GM21825 (cell line): ENCODE results near the gene BABAM2.
"Not testable (repeated sequence)": the region's sequence is repeated elsewhere in the genome, so short reads cannot be mapped to it uniquely, and the experiment has no call there.

ENCODE experiments used
- ATAC-seq: cut with Tn5 transposase; IDR thresholded peaks from one replicate; pipeline ENCODE4 v1.9.1; 2021; ENCODE audit warnings: mild to moderate bottlenecking, moderate library complexity; ENCODE audit not compliant: unreplicated experiment

BABAM2 gene

DNA sequence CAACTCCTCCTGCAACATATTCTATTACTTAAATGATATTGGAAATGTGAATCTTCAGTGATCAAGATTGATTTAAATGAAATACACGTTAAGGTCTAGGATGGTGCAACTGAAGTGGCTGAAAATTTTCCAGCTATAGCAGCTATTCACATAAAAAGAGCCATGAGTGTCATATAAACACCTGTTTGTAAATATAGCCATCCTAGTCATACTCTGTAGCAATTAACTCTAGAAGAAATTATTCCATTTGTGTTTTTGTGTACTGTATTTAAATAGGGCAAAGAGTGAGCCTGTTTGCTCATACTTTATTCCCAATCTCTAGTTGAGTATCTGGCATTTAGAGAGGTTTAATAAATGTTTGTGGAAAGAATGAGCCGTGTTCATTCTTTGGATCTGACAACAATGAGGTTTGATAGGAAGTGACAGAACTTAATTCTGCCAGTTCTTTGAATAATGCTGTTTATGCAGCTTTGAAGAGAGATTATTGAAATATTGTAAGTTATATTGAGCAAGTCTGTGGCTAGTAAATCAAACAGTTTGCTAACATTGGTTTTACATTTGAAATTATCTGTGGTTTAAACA is 49.7 kb downstream of the BABAM2 start:
- ATAC-seq = no peak

DNA sequence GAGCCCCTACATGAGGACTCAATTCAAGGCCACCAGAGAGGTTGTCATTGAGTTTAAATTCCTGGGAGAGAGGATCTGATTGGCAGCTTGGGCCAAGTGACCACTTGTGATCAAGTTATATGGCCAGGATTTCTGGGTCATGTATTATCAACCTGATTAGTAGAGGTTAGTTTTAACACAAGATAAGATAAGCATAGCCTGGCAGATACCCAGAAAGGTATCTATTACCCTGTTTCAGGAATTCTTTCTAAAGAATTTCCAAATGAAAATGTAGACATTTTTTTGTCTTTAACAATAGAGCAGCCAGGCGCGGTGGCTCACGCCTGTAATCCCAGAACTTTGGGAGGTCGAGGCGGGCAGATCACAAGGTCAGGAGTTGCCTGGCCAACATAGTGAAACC is 50.5 kb downstream of the BABAM2 start:
- no peak for ATAC-seq

DNA sequence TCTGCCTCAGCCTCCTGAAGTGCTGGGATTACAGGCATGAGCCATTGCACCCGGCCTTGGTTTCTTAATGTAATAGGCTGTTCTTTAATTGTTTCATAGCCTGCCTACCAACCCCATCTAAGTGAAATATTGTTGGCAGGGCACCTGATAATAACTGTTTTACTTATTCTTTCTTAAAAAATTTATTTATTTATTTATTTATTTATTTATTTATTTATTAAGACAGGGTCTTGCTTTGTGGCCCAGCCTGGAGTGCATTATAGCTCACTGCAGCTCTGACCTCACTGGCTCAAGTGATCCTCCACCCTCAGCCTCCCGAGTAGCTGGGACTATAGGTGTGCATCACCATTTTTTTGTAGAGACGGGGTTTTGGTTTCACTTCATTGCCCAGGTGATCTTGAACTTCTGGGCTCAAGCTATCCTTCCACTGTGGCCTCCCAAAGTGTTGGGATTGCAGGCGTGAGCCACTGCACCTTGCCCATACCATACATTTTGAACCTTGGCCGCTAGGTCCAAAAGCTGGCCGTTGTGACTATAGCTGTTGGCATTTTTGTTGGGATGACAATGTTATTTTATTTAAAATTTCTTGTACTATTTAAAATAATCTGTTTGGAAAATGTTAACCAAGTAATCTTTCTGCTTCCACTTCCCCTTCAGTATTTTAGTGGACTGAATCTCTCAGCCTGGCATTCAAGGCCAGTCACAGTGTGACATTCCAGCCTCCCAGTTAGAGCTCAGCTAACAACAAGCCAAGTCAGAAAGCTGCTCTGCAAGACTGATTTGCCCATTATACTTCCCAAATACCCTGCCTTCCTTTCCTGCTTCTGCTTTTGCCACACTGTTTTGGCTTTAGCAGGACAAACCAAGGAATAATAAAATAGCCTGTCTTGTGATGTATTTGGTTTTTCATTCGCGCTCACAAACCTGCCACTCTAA is 52.4 kb downstream of the BABAM2 start:
- no peak for ATAC-seq

DNA sequence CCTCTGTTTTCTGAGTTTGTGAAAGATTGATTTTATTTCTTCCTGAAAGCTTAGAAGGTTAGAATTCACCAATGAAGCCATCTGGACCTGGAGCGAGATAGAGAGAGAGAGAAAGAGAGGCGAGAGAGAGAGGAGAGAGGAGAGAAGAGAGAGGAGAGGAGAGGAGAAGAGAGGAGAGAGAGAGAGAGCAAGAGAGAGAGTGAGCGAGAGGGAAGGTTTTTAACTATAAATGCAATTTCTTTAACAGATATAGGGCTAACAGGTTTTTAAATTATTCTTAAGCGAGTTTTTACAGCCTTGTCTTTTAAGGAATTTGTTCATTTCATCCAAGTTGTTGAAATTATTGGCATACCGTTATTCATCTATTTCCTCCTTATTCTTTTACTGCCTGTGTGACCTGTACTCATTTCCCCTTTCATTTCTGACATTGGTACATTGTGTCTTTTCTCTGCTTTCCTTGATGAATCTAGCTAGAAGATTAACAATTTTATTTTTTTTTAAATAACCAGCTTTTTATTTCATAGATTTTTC is 56.1 kb downstream of the BABAM2 start:
- ATAC-seq = no peak

DNA sequence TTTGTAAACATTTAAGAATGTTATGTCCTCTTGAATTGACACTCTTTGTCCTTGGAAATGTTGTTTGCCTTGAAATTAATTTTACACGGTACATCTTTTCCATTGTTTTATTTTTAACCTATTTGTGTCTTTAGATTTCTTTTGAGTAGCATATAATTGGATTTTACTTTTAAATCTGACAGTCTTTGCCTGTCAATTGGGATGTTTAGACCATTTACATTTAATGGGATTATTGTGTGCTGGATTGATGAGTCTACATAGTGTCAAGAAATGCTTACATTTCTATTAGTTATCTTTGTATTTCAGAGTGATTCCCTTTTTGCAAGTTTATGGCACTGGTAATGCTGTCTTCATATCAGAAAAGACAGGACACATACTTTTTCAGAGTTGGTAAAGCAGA is 61.5 kb downstream of the BABAM2 start:
- no peak for ATAC-seq

DNA sequence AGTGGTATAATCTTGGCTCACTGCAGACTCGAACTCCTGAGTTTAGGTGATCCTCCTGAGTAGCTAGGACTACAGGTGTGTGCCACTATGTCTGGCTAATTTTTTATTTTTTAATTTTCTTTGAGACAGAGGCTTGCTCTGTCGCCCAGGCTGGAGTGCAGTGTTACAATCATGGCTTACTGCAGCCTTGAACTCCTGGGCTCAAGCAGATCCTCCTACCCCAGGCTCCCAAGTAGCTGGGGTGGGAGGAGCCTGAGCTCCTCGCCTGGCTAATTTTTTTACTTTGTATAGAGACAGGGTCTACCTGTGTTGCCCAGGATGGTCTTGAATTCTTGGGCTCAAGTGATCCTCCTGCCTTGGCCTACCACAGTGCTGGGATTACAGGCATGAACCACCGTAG is 62.5 kb downstream of the BABAM2 start:
- no peak for ATAC-seq

DNA sequence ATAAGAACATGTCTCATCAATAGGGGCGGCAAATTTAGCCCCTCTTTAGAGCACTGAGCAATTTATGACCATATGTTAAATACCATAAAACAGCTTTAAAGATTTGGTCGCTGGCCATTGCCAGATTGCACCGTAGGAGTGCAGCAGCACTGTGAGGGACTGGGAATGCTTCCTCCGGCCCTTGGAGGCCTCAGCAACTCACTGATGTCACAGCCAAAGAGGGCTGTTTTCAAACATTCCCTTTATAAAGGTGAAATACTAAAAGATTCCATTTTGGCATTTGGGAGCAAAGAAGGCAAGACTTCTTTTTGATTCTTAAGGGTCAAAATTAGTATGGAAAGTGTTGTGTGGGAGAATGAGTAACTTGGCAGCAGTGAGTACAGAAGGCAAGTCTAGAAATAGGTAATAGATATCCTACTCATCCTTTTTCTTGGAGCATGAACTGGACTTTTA is 63.7 kb downstream of the BABAM2 start:
- no peak for ATAC-seq

DNA sequence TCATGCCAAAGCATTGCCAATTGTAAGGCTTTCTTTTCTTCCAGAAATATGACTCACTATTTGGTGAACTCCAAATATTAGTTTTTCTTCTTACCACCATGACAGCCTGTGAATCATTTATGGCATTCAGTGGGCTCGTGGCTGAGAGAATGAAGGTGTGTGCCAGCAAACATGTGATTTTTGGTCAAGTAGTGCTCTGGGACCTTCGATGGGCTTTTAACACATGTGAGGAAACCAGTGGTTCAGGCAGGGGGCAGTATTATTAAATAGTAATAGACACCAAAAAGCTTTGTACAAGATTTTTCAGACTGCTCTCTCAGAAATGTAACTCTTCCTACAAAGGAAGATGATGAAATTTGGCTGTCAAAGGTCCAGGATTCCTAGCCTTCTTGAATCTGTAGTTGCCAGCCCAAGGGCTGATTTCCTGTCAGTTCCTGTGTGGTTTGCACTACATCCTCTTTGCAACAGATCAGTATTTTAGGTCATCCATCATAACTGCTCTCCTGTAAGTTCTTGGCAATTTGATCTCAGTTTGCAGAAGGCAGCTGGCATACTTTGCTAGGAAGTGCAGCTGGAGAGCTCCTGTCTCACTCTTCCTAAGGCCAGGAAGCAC is 64.3 kb downstream of the BABAM2 start:
- no peak for ATAC-seq

DNA sequence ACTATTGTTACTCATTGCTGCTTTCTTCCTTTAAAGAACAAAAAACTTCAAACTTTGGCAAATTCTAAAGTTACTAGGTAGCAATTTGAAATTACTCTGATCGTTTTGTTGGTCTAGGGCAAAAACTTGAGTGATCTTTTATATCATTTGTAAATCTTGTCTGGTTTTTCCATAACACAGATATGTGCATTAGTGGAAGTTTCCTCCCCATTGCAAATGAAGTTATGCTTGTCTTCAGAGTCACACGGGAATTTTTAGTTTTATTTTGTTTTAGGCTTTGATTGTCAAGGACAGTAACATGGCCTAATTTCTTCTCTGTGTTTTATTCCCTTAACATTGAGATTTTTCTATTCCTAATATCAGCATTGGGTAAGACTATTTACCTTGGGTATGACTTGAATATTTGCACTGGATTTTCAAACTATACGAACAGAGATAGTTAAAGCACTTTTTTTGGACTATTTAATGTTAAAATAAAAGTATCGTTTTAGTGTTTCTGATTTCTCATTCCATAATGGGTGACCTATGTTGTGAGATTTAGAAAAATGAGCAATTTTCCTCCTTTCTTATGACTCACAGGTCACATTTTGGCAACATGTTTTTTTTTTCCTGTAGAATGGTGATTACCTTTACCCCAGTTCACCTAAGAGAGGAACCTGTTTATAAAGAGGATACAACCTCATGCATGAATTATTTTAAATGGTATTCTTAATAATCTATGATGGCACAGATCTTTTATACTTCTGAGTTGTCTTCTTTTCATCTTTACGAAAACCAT is 65.0 kb downstream of the BABAM2 start:
- no peak for ATAC-seq

DNA sequence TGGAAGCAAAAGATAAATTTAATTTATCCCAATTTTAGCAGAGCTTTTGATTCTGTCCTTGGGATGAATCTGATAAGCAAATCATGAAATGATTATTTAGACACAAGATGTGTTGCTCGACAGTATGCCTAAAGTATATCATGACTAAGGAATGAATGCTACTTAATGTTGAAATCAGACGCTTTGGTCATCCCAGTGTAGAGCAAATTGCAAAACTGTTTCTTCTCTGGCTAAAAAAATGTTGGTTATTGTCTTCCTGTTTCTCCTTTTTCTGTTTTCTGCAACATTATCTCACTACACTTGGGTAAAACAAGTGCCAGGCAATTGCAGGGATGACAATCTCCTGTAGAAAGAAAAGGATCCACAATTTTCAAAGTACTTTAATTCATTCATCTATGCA is 66.4 kb downstream of the BABAM2 start:
- no peak for ATAC-seq

DNA sequence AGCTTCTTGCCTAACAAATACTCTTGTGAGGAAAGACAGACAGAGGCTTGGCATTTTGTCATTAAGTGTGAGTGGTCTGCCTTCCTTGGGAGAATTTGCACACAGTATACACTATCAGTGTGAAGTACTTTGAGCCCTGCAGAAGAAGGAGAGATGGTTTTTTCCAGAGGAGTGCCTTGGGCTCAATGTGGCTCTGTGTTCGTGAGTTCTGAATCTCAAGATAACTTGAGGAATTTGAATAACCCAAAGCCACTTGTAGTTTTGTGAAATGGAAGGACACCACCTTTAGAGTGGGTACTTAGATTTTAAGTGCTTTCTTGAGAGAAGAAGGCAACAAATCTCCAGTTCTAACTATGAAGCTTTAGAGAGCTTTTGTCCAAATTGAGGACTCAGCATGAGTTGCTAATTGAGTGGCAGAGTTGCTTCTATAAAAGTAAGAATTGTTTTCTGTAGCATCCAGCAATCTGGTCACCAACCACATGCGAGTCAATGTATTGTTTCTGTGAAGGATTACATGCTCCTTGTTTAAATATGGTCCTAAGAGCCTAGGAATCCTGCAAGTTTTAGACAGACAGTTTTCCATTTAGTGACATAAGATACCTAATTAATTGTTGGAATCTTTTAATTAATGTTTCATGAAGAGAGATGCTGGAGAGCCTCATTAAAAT is 68.3 kb downstream of the BABAM2 start:
- ATAC-seq = no peak

DNA sequence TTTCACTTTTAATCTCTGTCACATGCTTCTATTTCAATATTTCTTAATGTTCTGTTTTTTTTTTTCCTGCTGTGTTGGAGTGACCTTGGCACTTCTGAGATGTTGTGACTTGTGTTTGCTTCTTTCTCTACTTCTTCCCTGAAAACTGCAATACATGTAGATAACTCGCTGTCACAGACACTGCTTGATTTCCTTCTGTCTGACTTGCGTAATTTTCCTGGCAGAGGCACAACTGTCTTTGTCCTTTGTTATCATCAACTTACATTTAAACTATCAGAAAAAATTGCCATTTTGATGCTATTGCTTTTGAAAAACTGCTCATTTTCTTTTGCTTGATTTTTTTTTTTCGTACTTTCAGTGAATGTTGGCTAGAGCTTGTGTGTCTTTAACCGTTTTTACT is 69.0 kb downstream of the BABAM2 start:
- no peak for ATAC-seq

DNA sequence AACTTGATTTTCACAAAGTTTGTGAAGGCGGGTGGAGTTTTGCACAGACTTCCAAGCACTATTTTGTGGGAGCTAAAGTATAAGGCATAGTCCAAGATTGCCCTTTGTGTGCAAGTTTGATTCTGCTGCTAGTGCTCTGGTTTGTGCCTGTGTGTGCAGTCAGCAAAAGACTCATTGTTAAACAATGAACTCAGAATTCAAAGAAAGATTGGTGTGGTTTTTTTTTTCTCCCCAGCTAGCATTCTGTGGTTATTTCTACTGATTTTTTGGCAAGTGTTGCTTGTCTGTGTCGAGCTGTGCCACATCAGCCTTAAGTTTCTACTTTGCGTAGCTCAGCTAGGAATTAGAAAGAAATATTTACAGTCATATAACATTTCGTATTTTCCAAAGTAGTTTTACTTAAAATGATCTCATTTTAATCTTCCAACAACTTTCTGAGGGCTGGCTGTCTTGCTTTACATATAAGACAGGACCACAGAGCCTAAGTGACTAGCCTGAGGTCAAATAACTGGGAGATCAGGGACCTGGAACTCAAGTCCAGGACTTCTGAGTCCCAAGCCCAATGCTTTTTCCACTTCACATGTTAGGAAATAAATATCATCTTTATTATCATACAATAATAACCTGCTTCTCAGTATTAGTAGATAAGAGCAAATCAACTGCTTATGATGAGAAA is 69.8 kb downstream of the BABAM2 start:
- no peak for ATAC-seq

DNA sequence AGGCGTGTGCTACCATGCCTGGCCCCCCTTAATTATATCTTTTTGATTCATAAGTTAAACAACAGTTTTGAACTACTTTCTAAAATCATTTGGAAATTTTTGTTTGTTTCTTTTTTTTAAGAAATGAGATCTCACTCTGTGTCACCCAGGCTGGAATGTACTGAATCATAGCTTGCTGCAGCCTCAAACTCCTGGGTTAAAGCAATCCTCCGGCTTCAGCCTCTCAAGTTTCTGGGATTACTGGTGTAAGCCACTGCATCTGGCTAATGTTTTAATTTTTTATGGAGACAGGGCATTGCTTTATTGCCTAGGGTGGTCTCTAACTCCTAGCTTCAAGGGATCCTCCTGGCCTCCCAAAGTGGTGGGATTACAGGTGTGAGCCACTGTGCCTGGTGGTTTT is 71.5 kb downstream of the BABAM2 start:
- ATAC-seq = no peak

DNA sequence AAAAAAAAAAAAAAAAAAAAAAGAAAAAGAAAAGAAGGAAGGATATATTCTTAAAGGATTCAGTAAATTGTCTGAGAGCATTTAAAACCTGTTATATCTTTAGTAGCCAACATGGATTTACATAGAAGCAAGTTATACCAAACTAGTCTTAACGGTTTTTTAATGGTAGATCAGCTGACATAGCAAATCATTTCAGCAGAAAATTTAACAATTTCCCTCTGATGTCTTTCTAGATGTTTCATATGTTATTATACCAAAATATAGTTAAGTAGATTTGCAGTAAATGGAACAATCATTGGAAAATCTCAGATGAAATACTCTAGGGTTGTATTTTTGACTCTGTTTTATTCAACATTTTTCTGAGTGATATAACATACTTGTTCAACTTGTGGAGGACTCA is 72.9 kb downstream of the BABAM2 start:
- no peak for ATAC-seq

DNA sequence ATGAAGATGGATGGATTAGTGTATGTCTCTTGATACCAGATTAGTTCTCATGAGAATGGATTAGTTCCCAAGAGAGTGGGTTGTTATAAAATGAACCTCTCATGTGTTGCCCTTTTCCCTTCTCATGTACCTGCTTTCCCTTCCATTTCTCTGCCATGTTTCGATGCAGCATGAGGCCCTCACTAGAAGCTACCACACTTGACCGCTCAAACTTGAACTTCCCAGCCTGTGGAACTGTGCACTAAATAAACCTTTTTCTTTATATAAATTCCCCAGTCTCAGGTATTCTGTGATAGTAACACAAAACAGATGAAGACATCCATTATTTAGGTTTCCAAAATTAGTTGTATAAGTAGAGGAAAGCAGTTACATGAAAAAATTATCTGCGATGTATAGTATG is 73.5 kb downstream of the BABAM2 start:
- ATAC-seq = no peak

DNA sequence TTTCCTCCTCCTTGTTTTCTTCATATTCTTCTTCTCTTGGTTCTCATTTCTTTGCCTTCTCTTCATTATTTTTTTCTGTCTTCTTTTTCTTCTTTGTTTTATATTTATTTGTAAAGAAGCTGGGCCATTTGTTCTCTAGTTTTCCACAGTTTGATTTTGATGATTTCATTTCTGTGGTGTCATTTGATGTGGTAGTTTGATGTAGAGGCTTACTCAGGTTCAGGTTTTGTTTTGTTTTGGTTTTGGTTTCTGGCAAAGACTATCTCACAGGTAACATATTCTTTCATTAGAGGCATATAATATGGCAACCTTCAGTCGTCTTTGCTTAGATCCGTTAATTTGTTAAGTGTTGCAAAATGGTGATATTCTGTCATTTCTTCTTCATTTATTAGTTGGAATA is 75.3 kb downstream of the BABAM2 start:
- ATAC-seq = no peak

DNA sequence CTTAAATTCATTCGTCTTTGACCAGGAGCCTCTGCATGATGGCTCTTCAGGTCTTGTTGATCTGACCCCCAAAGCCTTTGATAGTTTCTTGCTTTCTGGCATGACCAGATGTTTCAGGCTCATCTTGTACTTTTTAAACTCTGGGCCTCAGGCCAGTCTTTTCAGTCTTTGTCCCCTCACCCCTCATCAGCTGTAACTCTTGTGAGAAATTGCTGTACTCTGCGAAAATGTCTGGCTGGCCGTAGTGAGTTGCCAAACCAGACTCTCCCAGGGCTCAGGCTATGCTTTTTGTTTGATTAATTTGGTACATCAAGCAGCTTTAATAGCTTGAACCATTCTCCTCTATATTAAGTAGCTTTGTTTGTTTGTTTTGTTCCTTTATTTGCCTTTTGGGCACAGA is 75.9 kb downstream of the BABAM2 start:
- ATAC-seq = no peak

DNA sequence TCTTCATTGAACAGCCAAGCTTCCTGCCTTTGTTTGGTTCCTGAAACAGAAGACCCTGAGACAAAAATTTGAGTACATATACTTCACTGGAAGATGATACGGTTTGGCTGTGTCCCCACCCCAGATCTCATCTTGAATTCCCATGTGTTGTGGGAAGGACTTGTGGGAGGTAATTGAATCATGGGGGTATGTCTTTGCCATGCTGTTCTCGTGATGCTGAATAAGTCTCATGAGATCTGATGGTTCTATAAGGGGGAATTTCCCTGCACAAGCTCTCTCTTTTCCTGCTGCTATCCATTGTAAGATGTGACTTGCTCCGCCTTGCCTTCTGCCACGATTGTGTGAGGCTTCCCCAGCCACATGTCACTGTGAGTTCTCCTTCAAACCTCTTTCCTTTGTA is 76.5 kb downstream of the BABAM2 start:
- ATAC-seq = no peak

DNA sequence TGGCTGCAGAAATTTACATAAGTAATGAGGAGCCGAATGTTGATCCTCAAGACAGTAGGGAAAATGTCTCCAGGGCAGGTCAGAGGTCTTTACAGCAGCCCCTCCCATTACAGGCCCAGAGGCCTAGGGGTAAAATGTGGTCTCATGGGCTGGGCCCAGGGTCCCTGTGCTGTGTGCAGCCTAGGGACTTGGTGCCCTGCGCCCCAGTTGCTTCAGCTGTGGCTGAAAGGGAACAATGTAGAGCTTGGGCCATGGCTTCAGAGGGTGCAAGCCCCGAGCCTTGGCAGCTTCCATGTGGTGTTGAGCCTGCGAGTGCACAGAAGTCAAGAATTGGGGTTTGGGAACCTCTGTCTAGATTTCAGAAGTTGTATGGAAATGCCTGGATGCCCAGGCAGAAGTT is 77.5 kb downstream of the BABAM2 start:
- ATAC-seq = not testable (repeated sequence)
